ENCODE data around the gene GALNT17.
A peak's percentile ranks its signal among the peaks of the same experiment; 100 is the strongest.

GALNT17 gene

GRCh38 chr7:71298378-71298777 is 166.4 kb downstream of the GALNT17 start:
- Histone ChIP-seq H3K36me3 (ENCODE audit: insufficient read depth, low read depth, low read length) (no peaks in the 10 kb centered on the region), H3K9ac (ENCODE audit: low read depth, low read length) (no peak overlapping the region), H3K9me3 (ENCODE audit: insufficient read depth, low read depth, low read length) (no peaks in the 10 kb centered on the region), H3K27ac (ENCODE audit: low read length) (no peak overlapping the region), H3K27me3 (ENCODE audit: insufficient read depth, low read length) (no peaks in the 10 kb centered on the region), H3K4me3 (ENCODE audit: low read length) (no peak overlapping the region), H3K4me1 (ENCODE audit: insufficient read depth, low read length) (peaks cover 5% of the 10 kb centered on the region; the same call in 1 of the 2 replicates)

- H3K36me3 ChIP-seq (ENCODE audit: insufficient read depth, low read depth, low read length), result no peaks in the 10 kb centered on the region
- peaks cover 13% of the 10 kb centered on the region for H3K4me1 ChIP-seq (ENCODE audit: insufficient read depth, low read length)
- no peak overlapping the region for H3K9ac ChIP-seq (ENCODE audit: low read depth, low read length)
- H3K9me3 ChIP-seq (ENCODE audit: insufficient read depth, low read depth, low read length), result no peaks in the 10 kb centered on the region
- no peaks in the 10 kb centered on the region for H3K27me3 ChIP-seq (ENCODE audit: insufficient read depth, low read length)
- H3K27ac ChIP-seq (ENCODE audit: low read length), result peak overlapping the region; percentile 22
- no peak overlapping the region for H3K4me3 ChIP-seq (ENCODE audit: low read length)
Measured at GRCh38 chr7:71300086-71300485, 168.1 kb downstream of the GALNT17 start.

- peaks cover 16% of the 10 kb centered on the region for H3K4me1 ChIP-seq (ENCODE audit: insufficient read depth, low read length)
- H3K36me3 ChIP-seq (ENCODE audit: insufficient read depth, low read depth, low read length), result no peaks in the 10 kb centered on the region
- H3K9ac ChIP-seq (ENCODE audit: low read depth, low read length), result no peak overlapping the region
- no peak overlapping the region for H3K4me3 ChIP-seq (ENCODE audit: low read length)
- H3K9me3 ChIP-seq (ENCODE audit: insufficient read depth, low read depth, low read length), result no peaks in the 10 kb centered on the region
- H3K27ac ChIP-seq (ENCODE audit: low read length), result peak overlapping the region; percentile 22
- H3K27me3 ChIP-seq (ENCODE audit: insufficient read depth, low read length), result no peaks in the 10 kb centered on the region
Measured at GRCh38 chr7:71300603-71301002, 168.7 kb downstream of the GALNT17 start.

GRCh38 chr7:71301167-71301566 is 169.2 kb downstream of the GALNT17 start:
- Histone ChIP-seq H3K9me3 (ENCODE audit: insufficient read depth, low read depth, low read length) (no peaks in the 10 kb centered on the region), H3K4me3 (ENCODE audit: low read length) (no peak overlapping the region), H3K27me3 (ENCODE audit: insufficient read depth, low read length) (no peaks in the 10 kb centered on the region), H3K27ac (ENCODE audit: low read length) (no peak overlapping the region), H3K36me3 (ENCODE audit: insufficient read depth, low read depth, low read length) (no peaks in the 10 kb centered on the region), H3K4me1 (ENCODE audit: insufficient read depth, low read length) (peaks cover 17% of the 10 kb centered on the region), H3K9ac (ENCODE audit: low read depth, low read length) (no peak overlapping the region)

GRCh38 chr7:71303566-71303965 is 171.6 kb downstream of the GALNT17 start:
- peaks cover 21% of the 10 kb centered on the region for H3K4me1 ChIP-seq (ENCODE audit: insufficient read depth, low read length)
- no peak overlapping the region for H3K27ac ChIP-seq (ENCODE audit: low read length)
- no peaks in the 10 kb centered on the region for H3K36me3 ChIP-seq (ENCODE audit: insufficient read depth, low read depth, low read length)
- H3K9ac ChIP-seq (ENCODE audit: low read depth, low read length), result no peak overlapping the region
- H3K27me3 ChIP-seq (ENCODE audit: insufficient read depth, low read length), result no peaks in the 10 kb centered on the region
- no peaks in the 10 kb centered on the region for H3K9me3 ChIP-seq (ENCODE audit: insufficient read depth, low read depth, low read length)
- no peak overlapping the region for H3K4me3 ChIP-seq (ENCODE audit: low read length)

GRCh38 chr7:71308096-71308495 is 176.2 kb downstream of the GALNT17 start:
- Histone ChIP-seq H3K4me3 (ENCODE audit: low read length) (no peak overlapping the region), H3K4me1 (ENCODE audit: insufficient read depth, low read length) (peaks cover 16% of the 10 kb centered on the region), H3K27me3 (ENCODE audit: insufficient read depth, low read length) (no peaks in the 10 kb centered on the region), H3K9me3 (ENCODE audit: insufficient read depth, low read depth, low read length) (0 out of 2 replicates have a peak, but pooled peaks cover 3% of the 10 kb centered on the region), H3K9ac (ENCODE audit: low read depth, low read length) (no peak overlapping the region), H3K36me3 (ENCODE audit: insufficient read depth, low read depth, low read length) (no peaks in the 10 kb centered on the region), H3K27ac (ENCODE audit: low read length) (no peak overlapping the region)

GRCh38 chr7:71311576-71311975 is 179.6 kb downstream of the GALNT17 start:
- H3K9ac ChIP-seq (ENCODE audit: low read depth, low read length), result no peak overlapping the region
- no peak overlapping the region for H3K4me3 ChIP-seq (ENCODE audit: low read length)
- no peaks in the 10 kb centered on the region for H3K36me3 ChIP-seq (ENCODE audit: insufficient read depth, low read depth, low read length)
- H3K27me3 ChIP-seq (ENCODE audit: insufficient read depth, low read length), result no peaks in the 10 kb centered on the region
- H3K4me1 ChIP-seq (ENCODE audit: insufficient read depth, low read length), result peaks cover 13% of the 10 kb centered on the region; the same call in 1 of the 2 replicates
- no peak overlapping the region for H3K27ac ChIP-seq (ENCODE audit: low read length)
- 0 out of 2 replicates have a peak, but pooled peaks cover 3% of the 10 kb centered on the region for H3K9me3 ChIP-seq (ENCODE audit: insufficient read depth, low read depth, low read length)

- Histone ChIP-seq H3K4me1 (ENCODE audit: insufficient read depth, low read length) (peaks cover 10% of the 10 kb centered on the region), H3K36me3 (ENCODE audit: insufficient read depth, low read depth, low read length) (no peaks in the 10 kb centered on the region)
Measured at GRCh38 chr7:71312755-71313490, 181.0 kb downstream of the GALNT17 start.

GRCh38 chr7:71313553-71313952 is 181.6 kb downstream of the GALNT17 start:
- no peak overlapping the region for H3K4me3 ChIP-seq (ENCODE audit: low read length)
- H3K27me3 ChIP-seq (ENCODE audit: insufficient read depth, low read length), result no peaks in the 10 kb centered on the region
- H3K4me1 ChIP-seq (ENCODE audit: insufficient read depth, low read length), result peaks cover 9% of the 10 kb centered on the region
- H3K9ac ChIP-seq (ENCODE audit: low read depth, low read length), result peak overlapping the region; percentile 2; the same call in 1 of the 2 replicates
- H3K27ac ChIP-seq (ENCODE audit: low read length), result no peak overlapping the region
- H3K36me3 ChIP-seq (ENCODE audit: insufficient read depth, low read depth, low read length), result no peaks in the 10 kb centered on the region
- H3K9me3 ChIP-seq (ENCODE audit: insufficient read depth, low read depth, low read length), result 0 out of 2 replicates have a peak, but pooled peaks cover 3% of the 10 kb centered on the region

More at GRCh38 chr7:71312755-71313490, 181.0 kb downstream of the GALNT17 start:
- no peaks in the 10 kb centered on the region for H3K27me3 ChIP-seq (ENCODE audit: insufficient read depth, low read length)
- no peak overlapping the region for H3K4me3 ChIP-seq (ENCODE audit: low read length)
- 0 out of 2 replicates have a peak, but pooled peaks cover 3% of the 10 kb centered on the region for H3K9me3 ChIP-seq (ENCODE audit: insufficient read depth, low read depth, low read length)
- H3K27ac ChIP-seq (ENCODE audit: low read length), result no peak overlapping the region
- peak overlapping the region; percentile 2; the same call in 1 of the 2 replicates for H3K9ac ChIP-seq (ENCODE audit: low read depth, low read length)

- no peaks in the 10 kb centered on the region for H3K9me3 ChIP-seq (ENCODE audit: insufficient read depth, low read depth, low read length)
- no peak overlapping the region for H3K9ac ChIP-seq (ENCODE audit: low read depth, low read length)
- H3K4me1 ChIP-seq (ENCODE audit: insufficient read depth, low read length), result peaks cover 10% of the 10 kb centered on the region
- H3K27me3 ChIP-seq (ENCODE audit: insufficient read depth, low read length), result no peaks in the 10 kb centered on the region
- H3K36me3 ChIP-seq (ENCODE audit: insufficient read depth, low read depth, low read length), result no peaks in the 10 kb centered on the region
- H3K4me3 ChIP-seq (ENCODE audit: low read length), result no peak overlapping the region
- H3K27ac ChIP-seq (ENCODE audit: low read length), result no peak overlapping the region
Measured at GRCh38 chr7:71320916-71321315, 189.0 kb downstream of the GALNT17 start.

- Histone ChIP-seq H3K4me1 (ENCODE audit: insufficient read depth, low read length) (peaks cover 10% of the 10 kb centered on the region; the same call in 1 of the 2 replicates), H3K4me3 (ENCODE audit: low read length) (no peak overlapping the region), H3K9me3 (ENCODE audit: insufficient read depth, low read depth, low read length) (no peaks in the 10 kb centered on the region), H3K27ac (ENCODE audit: low read length) (no peak overlapping the region), H3K27me3 (ENCODE audit: insufficient read depth, low read length) (no peaks in the 10 kb centered on the region), H3K9ac (ENCODE audit: low read depth, low read length) (no peak overlapping the region), H3K36me3 (ENCODE audit: insufficient read depth, low read depth, low read length) (no peaks in the 10 kb centered on the region)
Measured at GRCh38 chr7:71322201-71322600, 190.3 kb downstream of the GALNT17 start.

GRCh38 chr7:71323726-71324125 is 191.8 kb downstream of the GALNT17 start:
- peaks cover 16% of the 10 kb centered on the region; the same call in 1 of the 2 replicates for H3K4me1 ChIP-seq (ENCODE audit: insufficient read depth, low read length)
- no peak overlapping the region for H3K4me3 ChIP-seq (ENCODE audit: low read length)
- H3K9me3 ChIP-seq (ENCODE audit: insufficient read depth, low read depth, low read length), result no peaks in the 10 kb centered on the region
- H3K27me3 ChIP-seq (ENCODE audit: insufficient read depth, low read length), result no peaks in the 10 kb centered on the region
- no peak overlapping the region for H3K9ac ChIP-seq (ENCODE audit: low read depth, low read length)
- H3K27ac ChIP-seq (ENCODE audit: low read length), result no peak overlapping the region
- no peaks in the 10 kb centered on the region for H3K36me3 ChIP-seq (ENCODE audit: insufficient read depth, low read depth, low read length)
